Measurements from ENCODE around the gene HSPD1. TPM values are rescaled to one million over a fixed set of nuclear protein-coding genes. Genes with fewer than 3 reads are reported as not detected.
A peak's percentile ranks its signal among the peaks of the same experiment; 100 is the strongest.

The HSPD1 gene
- total and polyA plus RNA-seq, 4 experiments from 2014 or later, result 111 to 132 (median 123) TPM

DNA sequence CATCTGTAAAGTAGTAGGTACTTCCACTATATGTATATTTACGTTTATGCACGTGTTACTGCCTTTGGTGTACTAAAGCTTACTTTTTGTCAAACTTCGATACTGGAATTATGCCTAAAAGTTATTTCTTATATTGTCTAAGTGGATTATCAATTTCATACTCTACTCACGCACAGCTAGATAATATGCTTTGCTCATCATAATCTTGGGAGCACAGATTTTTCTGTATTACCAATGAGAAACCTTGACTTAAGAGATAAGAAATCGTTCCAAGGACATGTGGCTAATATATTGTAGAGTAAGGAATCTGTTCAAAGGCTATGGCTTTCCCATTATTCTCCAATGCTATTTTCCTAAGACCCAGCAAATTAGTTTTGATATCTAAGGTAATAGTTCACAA is 7.0 kb upstream of the HSPD1 start:
- Histone ChIP-seq H3K27me3 (ENCODE audit: insufficient read depth, low read length) (no peaks in the 10 kb centered on the region), H3K36me3 (ENCODE audit: insufficient read depth, low read length) (peaks cover 13% of the 10 kb centered on the region), H3K9me3 (ENCODE audit: control insufficient read depth in 1 of 2, low read length in 2 of 2) (no peaks in the 10 kb centered on the region), H3K4me3 (ENCODE audit: low read length in 2 of 2) (no peak overlapping the region), H3K4me1 (ENCODE audit: insufficient read depth, low read length) (peaks cover 31% of the 10 kb centered on the region), H3K27ac (ENCODE audit: low read depth, low read length) (no peak overlapping the region)
- Mint-ChIP-seq H3K27ac (no peak overlapping the region), H3K4me1 (peaks cover 12 to 24% (median 19%) of the 10 kb centered on the region in 4 donors), H3K9me3 (no peaks in the 10 kb centered on the region), H3K36me3 (peaks cover 3 to 29% of the 10 kb centered on the region in 2 donors), H3K27me3 (no peaks in the 10 kb centered on the region), H3K4me3 (no peak overlapping the region)
- ChIA-PET CTCF (ENCODE audit: partially characterized antibody) (interaction anchor here (1.3 kb wide), 1 partner anchor 8 kb away, joined by 3 read pairs; no protein-coding TSS in a partner anchor), POLR2A (ENCODE audit: partially characterized antibody) (interaction anchor here (1.2 to 4.6 kb wide), 2 partner anchors 9 to 72 kb away, joined by 4 to 40 read pairs; partner anchors contain the start of genes MOB4 and SF3B1)
- no peak for DNase-seq
- intact Hi-C loops (cut with micrococcal nuclease), result no loop called here

DNA sequence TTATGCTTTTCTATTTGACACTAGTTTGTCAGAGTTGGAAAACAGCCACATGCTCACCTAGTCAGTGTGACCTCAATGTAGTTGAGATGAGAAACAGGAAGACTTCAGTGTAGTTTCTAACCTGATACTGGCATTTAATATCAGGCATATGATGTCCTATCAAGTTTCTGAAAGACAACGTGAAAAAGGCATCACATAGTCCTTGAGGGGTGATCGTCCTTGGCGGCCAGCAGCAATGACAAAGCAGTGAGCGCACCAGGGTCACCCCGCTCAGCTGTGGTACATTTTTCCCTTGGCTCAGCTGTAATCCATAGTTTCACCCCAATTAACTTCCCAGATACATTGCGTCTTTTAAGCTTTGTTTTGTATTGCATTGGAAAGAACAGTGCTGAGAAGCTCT is 4.9 kb upstream of the HSPD1 start:
- ChIA-PET CTCF (ENCODE audit: partially characterized antibody) (no interaction called here), POLR2A (ENCODE audit: partially characterized antibody) (interaction anchor here (0.6 to 4.6 kb wide), 3 partner anchors 8 to 255 kb away, joined by 5 to 40 read pairs (median 5); partner anchors contain the start of gene MOB4)
- no peaks in the 10 kb centered on the region for H3K27me3 Mint-ChIP-seq
- no peaks in the 10 kb centered on the region for H3K9me3 ChIP-seq (ENCODE audit: control insufficient read depth in 1 of 2, low read length in 2 of 2)
- H3K9me3 Mint-ChIP-seq, result no peaks in the 10 kb centered on the region
- no peak overlapping the region for H3K4me3 ChIP-seq (ENCODE audit: low read length in 2 of 2)
- DNase-seq, result no peak
- H3K4me1 ChIP-seq (ENCODE audit: insufficient read depth, low read length), result peaks cover 35% of the 10 kb centered on the region
- no peak overlapping the region for H3K27ac ChIP-seq (ENCODE audit: low read depth, low read length)
- H3K4me1 Mint-ChIP-seq, result peaks cover 14 to 38% (median 26%) of the 10 kb centered on the region in 4 donors
- H3K27me3 ChIP-seq (ENCODE audit: insufficient read depth, low read length), result no peaks in the 10 kb centered on the region
- peaks cover 3 to 45% of the 10 kb centered on the region in 2 donors for H3K36me3 Mint-ChIP-seq
- H3K4me3 Mint-ChIP-seq, result no peak overlapping the region
- H3K36me3 ChIP-seq (ENCODE audit: insufficient read depth, low read length), result peaks cover 13% of the 10 kb centered on the region
- H3K27ac Mint-ChIP-seq, result peak overlapping the region in 4 of 7 donors; percentile 44 to 92 (median 54)
- intact Hi-C loops (cut with micrococcal nuclease), result no loop called here

- Mint-ChIP-seq H3K4me3 (no peak overlapping the region), H3K27ac (peak overlapping the region in 4 of 7 donors; percentile 31 to 92 (median 42)), H3K4me1 (peaks cover 14 to 42% (median 26%) of the 10 kb centered on the region in 4 donors), H3K9me3 (no peaks in the 10 kb centered on the region), H3K36me3 (peaks cover 3 to 49% of the 10 kb centered on the region in 2 donors), H3K27me3 (no peaks in the 10 kb centered on the region)
- no peak overlapping the region for H3K27ac ChIP-seq (ENCODE audit: low read depth, low read length)
- no peak for DNase-seq
- peaks cover 35% of the 10 kb centered on the region for H3K4me1 ChIP-seq (ENCODE audit: insufficient read depth, low read length)
- no peaks in the 10 kb centered on the region for H3K27me3 ChIP-seq (ENCODE audit: insufficient read depth, low read length)
- H3K36me3 ChIP-seq (ENCODE audit: insufficient read depth, low read length), result peaks cover 13% of the 10 kb centered on the region
- H3K4me3 ChIP-seq (ENCODE audit: low read length in 2 of 2), result no peak overlapping the region
- CTCF ChIA-PET (ENCODE audit: partially characterized antibody), result interaction anchor here (0.6 to 2.3 kb wide), 2 partner anchors 13 to 501 kb away, joined by 3 to 7 read pairs; no protein-coding TSS in a partner anchor
- intact Hi-C loops (cut with micrococcal nuclease), result no loop called here
- POLR2A ChIA-PET (ENCODE audit: partially characterized antibody), result interaction anchor here (1.5 to 4.6 kb wide), 3 partner anchors 9 to 69 kb away, joined by 5 to 40 read pairs (median 8); partner anchors contain the start of genes MOB4 and SF3B1
- H3K9me3 ChIP-seq (ENCODE audit: control insufficient read depth in 1 of 2, low read length in 2 of 2), result no peaks in the 10 kb centered on the region
Measured at GRCh38 chr2:197504000-197504399, 4.4 kb upstream of the HSPD1 start.

DNA sequence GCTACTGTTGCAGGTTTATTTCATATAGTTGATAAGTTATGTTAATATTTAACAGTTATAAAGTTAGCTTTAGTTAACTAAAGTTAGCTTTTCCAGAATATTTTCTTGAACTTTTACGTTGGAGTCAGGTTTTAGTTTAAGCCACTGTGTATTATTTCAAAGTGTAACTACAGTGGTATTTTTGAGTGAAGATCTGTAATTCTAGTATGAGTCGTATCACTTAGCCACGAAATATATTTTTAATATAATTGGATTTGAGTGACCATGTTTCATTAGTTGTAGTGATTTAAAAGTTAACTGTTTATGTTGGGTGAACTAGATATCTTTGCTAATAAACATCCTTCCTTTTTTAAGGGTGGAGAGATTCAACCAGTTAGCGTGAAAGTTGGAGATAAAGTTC is 3.0 kb upstream of the HSPD1 start:
- intact Hi-C loops (cut with micrococcal nuclease), result no loop called here
- peaks cover 3 to 55% of the 10 kb centered on the region in 2 donors for H3K36me3 Mint-ChIP-seq
- peak overlapping the region in 6 of 7 donors; percentile 84 to 97 (median 96) for H3K27ac Mint-ChIP-seq
- Histone ChIP-seq H3K36me3 (ENCODE audit: insufficient read depth, low read length) (peaks cover 13% of the 10 kb centered on the region), H3K4me1 (ENCODE audit: insufficient read depth, low read length) (peaks cover 45% of the 10 kb centered on the region), H3K27ac (ENCODE audit: low read depth, low read length) (peak overlapping the region; percentile 77), H3K9me3 (ENCODE audit: control insufficient read depth in 1 of 2, low read length in 2 of 2) (no peaks in the 10 kb centered on the region), H3K27me3 (ENCODE audit: insufficient read depth, low read length) (no peaks in the 10 kb centered on the region), H3K4me3 (ENCODE audit: low read length in 2 of 2) (no peak overlapping the region)
- H3K9me3 Mint-ChIP-seq, result no peaks in the 10 kb centered on the region
- H3K4me3 Mint-ChIP-seq, result peak overlapping the region; percentile 13 to 99 (median 94)
- no peaks in the 10 kb centered on the region for H3K27me3 Mint-ChIP-seq
- H3K4me1 Mint-ChIP-seq, result peaks cover 21 to 55% (median 34%) of the 10 kb centered on the region in 4 donors
- ChIA-PET CTCF (ENCODE audit: partially characterized antibody) (interaction anchor here (2.3 kb wide), 1 partner anchor 14 kb away, joined by 7 read pairs; no protein-coding TSS in a partner anchor), POLR2A (ENCODE audit: partially characterized antibody) (interaction anchor here (1.2 to 5.6 kb wide), 3 partner anchors 13 to 68 kb away, joined by 5 to 180 read pairs (median 8); partner anchors contain the start of genes COQ10B, MOB4 and SF3B1)
- no peak for DNase-seq

GRCh38 chr2:197502201-197502600 is 2.6 kb upstream of the HSPD1 start:
- Mint-ChIP-seq H3K27me3 (no peaks in the 10 kb centered on the region), H3K9me3 (no peaks in the 10 kb centered on the region), H3K36me3 (peaks cover 4 to 60% of the 10 kb centered on the region in 2 donors), H3K4me1 (peaks cover 26 to 60% (median 39%) of the 10 kb centered on the region in 4 donors), H3K4me3 (peak overlapping the region; percentile 92 to 99 (median 96)), H3K27ac (peak overlapping the region; percentile 84 to 97 (median 96))
- DNase-seq, result no peak
- CTCF ChIA-PET (ENCODE audit: partially characterized antibody), result interaction anchor here (0.7 to 2.3 kb wide), 2 partner anchors 15 to 700 kb away, joined by 4 to 7 read pairs; no protein-coding TSS in a partner anchor
- peak overlapping the region; percentile 77 for H3K27ac ChIP-seq (ENCODE audit: low read depth, low read length)
- no peaks in the 10 kb centered on the region for H3K27me3 ChIP-seq (ENCODE audit: insufficient read depth, low read length)
- H3K4me3 ChIP-seq (ENCODE audit: low read length in 2 of 2), result peak overlapping the region in 1 of 2 donors; percentile 42
- peaks cover 50% of the 10 kb centered on the region for H3K4me1 ChIP-seq (ENCODE audit: insufficient read depth, low read length)
- POLR2A ChIA-PET (ENCODE audit: partially characterized antibody), result interaction anchor here (0.6 to 5.6 kb wide), 4 partner anchors 14 to 67 kb away, joined by 4 to 180 read pairs (median 6); partner anchors contain the start of genes COQ10B, MOB4 and SF3B1
- H3K36me3 ChIP-seq (ENCODE audit: insufficient read depth, low read length), result peaks cover 14% of the 10 kb centered on the region
- intact Hi-C loops (cut with micrococcal nuclease), result no loop called here
- H3K9me3 ChIP-seq (ENCODE audit: control insufficient read depth in 1 of 2, low read length in 2 of 2), result no peaks in the 10 kb centered on the region

- Mint-ChIP-seq H3K36me3 (peaks cover 15 to 76% of the 10 kb centered on the region in 2 donors), H3K27me3 (no peaks in the 10 kb centered on the region), H3K4me1 (peaks cover 39 to 73% (median 53%) of the 10 kb centered on the region in 4 donors), H3K4me3 (peak overlapping the region; percentile 92 to 99 (median 96)), H3K9me3 (no peaks in the 10 kb centered on the region), H3K27ac (peak overlapping the region; percentile 92 to 98 (median 96))
- Histone ChIP-seq H3K27ac (ENCODE audit: low read depth, low read length) (peak overlapping the region; percentile 77), H3K4me1 (ENCODE audit: insufficient read depth, low read length) (peaks cover 66% of the 10 kb centered on the region), H3K27me3 (ENCODE audit: insufficient read depth, low read length) (no peaks in the 10 kb centered on the region), H3K36me3 (ENCODE audit: insufficient read depth, low read length) (peaks cover 30% of the 10 kb centered on the region), H3K9me3 (ENCODE audit: control insufficient read depth in 1 of 2, low read length in 2 of 2) (no peaks in the 10 kb centered on the region), H3K4me3 (ENCODE audit: low read length in 2 of 2) (peak overlapping the region; percentile 86 to 87)
- intact Hi-C loops (cut with micrococcal nuclease), result loop anchor here (1.0 kb wide), 5 partner anchors 15 to 861 kb away; partner anchors contain the start of genes CCDC150, COQ10B, MARS2 and SF3B1
- POLR2A ChIA-PET (ENCODE audit: partially characterized antibody), result interaction anchor here (0.9 to 5.6 kb wide), 16 partner anchors 8 to 701 kb away, joined by 3 to 180 read pairs (median 12); partner anchors contain the start of genes COQ10B, GTF3C3, MARS2 and MOB4
- peak in 3 of 5 donors; percentile 24 to 34 (median 29) for DNase-seq
- CTCF ChIA-PET (ENCODE audit: partially characterized antibody), result interaction anchor here (1.6 to 2.6 kb wide), 4 partner anchors 13 to 66 kb away, joined by 4 to 16 read pairs (median 8); partner anchors contain the start of genes COQ10B, MOB4 and SF3B1
Measured at GRCh38 chr2:197500503-197501131, 977 bp upstream of the HSPD1 start.

Measured in CD4-positive, alpha-beta memory T cell (primary cell).